Dedifferentiated amniotic fluid mesenchymal stem cell (primary cell): ENCODE data around the gene YEATS2.
A peak's percentile ranks its signal among the peaks of the same experiment; 100 is the strongest.
"Not testable (repeated sequence)": the region's sequence is repeated elsewhere in the genome, so short reads cannot be mapped to it uniquely, and the experiment has no call there.

Source experiments
- DNase-seq: peaks from one replicate; pipeline ENCODE4 v3.0.0-alpha.2; 2016; ENCODE audit errors: extremely low spot score

Gene YEATS2

DNA sequence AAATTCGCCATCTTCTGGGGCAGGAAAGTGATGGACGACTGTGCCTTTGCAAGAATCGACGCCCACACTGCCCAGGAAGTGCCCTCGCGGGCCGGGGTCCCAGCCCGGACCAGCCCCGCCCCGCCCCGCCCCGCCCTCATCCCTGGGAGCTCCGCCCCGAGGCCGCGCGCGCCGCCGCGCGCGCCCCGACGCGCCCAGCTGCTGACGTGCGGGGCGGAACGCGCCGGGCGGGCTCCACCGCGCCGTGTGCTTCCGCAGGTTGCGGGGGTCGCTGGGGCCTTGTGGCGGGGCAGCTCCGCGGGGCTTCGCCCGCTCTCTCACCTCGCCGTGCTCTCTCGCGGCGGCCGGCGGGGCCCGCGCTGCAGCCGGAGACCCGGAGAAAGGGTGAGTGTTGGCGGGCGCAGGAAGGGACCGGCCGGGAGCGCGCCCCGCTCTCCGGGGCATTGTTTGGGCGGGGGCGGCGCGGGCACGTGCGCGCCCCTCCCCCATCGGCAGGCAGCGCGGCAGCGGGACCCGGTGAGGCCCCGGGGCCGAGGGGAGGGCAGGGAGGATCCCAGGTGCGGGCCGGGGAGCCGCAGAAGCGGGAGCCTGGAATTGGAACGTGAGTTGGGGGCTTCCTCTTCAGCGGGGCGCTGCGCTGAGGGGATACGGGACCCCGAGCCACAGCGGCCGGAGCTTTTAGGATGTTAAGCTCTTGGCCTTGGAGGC is at the start of gene YEATS2:
YEATS2 (plus strand) TSS at position 188 of the 708 bp plus-strand sequence. CDS start 17,366 bp downstream, outside the sequence.
- peak; percentile 51 for DNase-seq

DNA sequence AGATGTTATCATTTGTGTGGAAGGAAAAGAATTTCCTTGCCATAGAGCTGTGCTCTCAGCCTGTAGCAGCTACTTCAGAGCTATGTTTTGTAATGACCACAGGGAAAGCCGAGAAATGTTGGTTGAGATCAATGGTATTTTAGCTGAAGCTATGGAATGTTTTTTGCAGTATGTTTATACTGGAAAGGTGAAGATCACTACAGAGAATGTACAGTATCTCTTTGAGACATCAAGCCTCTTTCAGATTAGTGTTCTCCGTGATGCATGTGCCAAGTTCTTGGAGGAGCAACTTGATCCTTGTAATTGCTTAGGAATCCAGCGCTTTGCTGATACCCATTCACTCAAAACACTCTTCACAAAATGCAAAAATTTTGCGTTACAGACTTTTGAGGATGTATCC is 47.0 kb upstream of the YEATS2 start:
- DNase-seq: peak; percentile 20

DNA sequence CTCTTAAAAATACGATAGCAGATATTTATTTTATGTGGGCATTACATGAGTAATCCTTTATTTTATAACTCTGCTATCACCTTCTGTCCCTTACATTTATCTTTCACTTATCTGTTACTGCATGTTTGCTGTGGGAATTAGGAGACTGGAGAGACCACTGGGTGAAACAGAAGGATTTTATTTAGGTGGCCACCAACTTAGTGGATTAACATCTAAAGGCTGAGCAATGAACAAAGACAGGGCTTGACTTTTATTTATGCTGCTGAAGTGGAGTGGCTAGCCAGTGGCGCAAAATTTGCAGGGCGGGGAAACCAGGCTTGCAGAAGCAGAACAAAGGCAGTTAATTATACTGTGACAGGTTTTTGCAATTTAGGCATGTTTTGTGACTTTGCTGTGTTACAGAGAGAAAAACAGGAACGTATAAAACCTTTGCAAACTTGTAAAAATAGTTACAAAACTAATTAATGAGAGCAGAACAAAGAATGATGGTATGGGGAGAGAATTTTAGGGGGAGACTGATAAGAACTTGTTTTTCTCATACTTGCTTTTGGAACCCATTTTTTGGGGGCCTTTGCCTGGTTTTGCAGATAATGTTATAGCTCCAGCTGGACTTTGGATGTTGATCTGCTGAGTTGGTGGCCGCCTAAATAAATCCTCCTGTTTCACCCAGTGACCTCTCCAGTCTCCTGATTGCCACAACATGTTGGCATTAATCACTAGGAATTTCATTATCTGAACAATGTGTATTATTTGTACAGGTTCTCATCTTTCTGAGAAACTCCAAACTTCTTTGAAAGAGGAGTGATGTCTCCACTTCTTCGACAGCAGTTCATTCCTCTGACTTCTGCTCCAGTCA is 44.2 kb upstream of the YEATS2 start:
- DNase-seq: no peak

DNA sequence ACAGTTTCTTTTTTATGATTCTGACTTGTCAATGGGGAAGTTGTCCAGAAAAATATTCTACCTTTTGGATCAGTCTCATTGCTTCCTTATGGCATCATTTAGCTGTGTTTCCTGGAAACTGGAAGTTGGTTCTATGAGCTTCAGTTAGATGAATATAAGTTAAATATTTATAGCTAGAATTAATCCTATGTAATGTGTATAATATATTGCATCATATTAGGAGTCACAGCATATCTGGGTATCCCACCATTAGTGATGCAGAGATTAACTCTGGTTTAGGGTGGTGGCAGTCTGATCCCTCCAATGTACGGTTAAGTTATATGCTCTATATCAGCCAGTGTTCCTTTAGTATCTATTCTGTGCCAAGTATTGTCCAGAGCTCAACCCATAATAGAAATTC is 42.9 kb upstream of the YEATS2 start:
- DNase-seq: no peak

DNA sequence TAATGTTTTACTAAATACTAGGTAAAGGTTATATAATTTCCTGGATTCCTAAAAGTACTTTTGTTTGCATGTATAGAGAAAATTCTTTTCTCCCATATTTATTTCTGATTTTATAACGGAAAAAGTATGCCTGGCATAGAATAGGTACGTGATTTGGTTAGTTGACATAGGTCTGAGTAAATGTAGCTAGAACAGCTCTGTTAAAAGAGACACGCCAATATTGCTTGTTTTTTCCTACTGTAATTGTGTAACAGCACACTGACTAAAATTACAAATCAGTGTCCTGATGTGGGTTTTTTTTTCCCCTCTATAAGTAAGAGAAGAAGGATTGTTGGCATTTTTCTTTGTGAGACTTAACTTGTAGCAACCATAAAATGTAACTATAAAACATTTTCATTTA is 35.5 kb upstream of the YEATS2 start:
- no peak for DNase-seq

DNA sequence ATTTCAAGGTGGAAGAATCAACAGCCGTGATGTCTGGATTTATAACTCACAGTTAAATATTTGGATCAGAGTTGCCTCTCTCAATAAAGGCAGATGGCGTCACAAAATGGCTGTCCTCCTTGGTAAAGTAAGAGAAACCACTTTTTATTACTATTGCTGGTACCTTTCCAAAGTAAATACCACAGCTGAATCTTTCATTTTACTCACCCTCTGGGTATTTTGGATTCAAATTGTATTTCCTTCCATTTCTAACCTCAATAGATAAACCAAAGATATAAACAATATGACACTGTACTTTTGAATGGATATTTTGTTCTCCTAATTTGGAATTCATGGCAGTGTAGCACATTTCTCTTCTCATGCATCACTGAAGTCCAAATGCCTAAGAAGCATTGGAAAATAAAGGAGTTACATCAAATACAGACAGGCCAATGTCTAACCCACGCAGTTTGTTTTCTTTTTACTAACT is 32.6 kb upstream of the YEATS2 start:
- DNase-seq: peak; percentile 82

DNA sequence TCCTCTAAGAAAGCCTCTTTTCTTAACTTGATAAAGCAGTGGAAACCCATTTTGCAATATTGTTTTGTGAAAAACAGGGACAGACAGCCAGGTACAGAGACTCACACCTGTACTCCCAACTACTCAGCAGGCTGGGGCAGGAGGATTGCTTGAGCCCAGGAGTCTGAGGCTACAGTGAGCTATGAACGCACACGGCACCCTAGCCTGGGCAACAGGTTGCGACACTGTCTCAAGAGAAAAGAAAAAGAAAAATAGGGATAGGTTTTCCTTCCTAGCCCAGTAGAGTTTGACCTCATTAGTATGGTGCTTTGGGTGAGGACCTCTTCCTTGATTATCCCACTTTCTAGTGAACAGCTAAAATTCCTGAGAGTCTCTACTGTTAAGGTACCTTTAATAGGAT is 17.5 kb upstream of the YEATS2 start:
- DNase-seq: no peak

DNA sequence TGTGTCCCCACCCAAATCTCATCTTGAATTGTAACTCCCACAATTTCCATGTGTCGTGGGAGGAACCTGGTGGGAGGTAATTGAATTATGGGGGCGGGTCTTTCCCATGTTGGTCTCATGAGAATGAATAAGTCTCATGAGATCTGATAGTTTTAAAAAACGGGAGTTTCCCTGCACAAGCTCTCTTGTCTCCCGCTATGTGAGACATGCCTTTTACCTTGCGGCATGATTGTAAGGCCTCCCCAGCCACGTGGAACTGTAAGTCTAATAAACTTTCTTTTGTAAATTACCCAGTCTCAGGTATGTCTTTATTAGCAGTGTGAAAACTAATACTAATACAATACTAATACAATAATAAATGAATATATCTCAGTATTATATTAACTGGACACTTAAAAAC is 9.9 kb upstream of the YEATS2 start:
- DNase-seq: no peak

DNA sequence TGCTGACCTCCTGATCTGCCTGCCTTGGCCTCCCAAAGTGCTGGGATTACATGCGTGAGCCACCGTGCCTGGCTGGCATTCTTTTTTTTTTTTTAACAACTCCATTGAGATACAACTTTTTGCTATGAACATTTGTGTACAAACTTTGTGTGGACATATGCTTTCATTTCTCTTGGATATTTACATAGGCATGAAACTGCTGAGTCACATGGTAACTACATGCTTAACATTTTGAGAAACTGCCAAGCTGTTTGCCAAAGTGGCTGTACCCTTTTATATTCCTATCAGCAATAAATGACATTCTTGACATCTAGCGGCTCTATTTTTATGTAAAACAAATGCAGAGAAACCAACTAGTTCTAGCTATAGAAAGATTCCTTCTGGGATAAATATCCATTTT is 8.7 kb upstream of the YEATS2 start:
- no peak for DNase-seq

DNA sequence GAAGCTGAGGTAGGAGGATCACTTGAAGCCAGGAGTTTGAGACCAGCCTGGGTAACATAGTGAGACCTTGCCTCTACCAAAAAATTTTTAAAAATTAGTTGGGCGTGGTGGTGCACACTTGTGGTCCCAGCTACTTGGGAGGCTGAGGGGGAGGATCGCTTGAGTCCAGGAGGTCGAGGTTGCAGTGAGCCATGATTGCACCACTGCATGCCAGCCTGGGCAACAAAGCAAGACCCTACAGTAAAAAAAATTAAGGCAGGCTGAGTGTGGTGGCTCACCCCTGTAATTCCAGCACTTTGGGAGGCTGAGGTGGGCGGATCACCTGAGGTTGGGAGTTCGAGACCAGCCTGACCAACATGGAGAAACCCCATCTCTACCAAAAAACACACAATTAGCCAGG is 8.0 kb upstream of the YEATS2 start:
- not testable (repeated sequence) for DNase-seq

DNA sequence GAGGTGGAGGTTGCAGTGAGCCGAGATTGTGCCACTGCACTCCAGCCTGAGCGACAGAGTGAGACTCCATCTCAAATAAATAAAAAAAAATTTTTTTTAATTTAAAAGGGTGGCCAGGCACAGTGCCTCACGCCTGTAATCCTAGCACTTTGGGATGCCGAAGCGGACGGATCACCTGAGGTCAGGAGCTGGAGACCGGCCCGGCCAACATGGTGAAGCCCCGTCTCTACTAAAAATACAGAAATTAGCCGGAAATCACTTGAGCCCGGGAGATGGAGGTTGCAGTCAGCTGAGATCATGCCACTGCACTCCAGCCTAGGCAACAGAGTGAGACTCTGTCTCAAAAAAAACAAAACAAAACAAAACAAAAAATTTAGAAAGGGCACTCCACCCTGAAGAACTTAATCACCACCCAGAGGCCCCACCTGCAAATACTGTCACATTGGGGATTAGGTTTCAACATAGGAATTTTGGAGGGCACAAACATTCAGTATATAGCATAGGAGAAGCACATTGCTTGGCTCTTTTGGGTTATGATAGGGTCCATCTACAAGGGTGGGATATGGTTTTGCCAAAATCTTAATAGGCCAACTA is 7.1 kb upstream of the YEATS2 start:
- DNase-seq: no peak

DNA sequence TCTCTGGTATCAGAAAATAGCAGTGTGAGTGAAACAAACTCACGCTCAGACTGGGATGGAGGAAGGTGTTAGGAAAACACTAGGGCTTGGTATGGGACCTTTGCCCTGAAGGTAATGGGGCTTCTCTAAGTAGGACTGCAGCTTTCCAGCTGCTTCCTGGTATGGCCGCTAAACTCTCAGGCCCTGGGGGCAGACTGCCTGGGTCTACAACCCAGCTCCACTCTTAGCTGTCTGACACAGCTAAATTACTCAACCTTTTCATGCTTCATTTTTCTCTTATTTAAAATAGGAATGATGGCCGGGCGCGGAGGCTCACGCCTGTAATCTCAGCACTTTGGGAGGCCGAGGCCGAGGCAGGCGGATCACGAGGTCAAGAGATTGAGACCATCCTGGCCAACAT is 5.2 kb upstream of the YEATS2 start:
- no peak for DNase-seq

DNA sequence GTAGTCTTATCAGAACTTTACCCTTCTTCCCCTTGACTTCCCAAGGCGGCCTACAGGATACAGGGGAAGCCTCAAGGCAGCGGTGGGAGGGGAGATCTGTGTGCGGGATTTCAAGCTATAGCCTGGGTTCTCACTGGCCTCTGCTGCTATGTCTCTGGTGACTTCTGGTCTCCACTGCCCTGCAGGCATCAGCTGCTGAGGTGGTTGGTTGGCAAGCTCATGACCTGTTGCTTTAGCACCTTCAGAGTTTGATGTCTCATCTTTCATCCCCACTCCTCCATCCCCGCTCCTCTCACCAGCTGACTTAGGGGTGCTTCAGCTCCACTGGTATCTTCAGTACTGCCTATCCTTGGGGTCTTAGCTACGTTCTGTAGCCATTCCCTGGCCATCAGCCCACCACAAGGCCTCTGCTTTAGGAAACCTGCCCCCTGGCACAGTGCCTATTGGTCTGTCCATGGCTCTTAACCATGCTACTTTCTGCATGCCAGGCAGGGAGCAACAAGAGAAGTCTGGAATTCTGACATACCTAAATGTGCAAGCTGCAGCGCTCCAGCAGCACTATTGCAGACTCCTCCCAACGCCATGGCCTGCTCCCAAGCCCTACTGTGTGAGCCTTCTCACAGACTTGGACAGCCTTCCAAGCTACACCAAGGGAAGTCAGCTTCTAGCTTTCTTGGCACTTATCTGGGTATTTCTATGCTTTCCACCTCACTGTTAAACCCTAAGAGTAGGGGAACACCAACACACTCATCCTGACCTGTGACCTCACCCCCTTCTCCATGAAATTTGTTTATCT is 1.8 kb upstream of the YEATS2 start:
- no peak for DNase-seq

DNA sequence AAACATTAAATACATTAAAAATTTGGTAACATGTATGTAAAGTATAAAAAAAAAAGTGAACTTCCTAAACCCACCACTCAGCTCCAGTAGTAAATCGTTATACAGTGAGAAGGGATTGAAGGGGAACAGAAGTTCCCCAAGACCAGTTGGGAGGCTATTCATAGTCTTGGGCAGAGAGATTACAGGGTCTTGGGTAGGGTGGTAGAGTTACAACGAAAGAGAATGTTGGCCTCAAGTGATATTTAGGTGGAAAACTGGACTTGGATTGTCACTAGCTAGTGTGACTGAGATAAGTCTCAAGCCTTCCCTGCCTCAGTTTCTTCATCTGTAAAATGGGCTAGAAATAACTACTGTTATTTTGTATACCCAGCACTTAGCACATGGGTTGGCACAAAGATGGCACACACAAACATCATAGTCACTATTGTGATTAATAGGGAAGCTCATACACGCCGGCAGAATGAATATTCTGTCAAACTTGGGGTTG is 431 bp upstream of the YEATS2 start:
- no peak for DNase-seq

DNA sequence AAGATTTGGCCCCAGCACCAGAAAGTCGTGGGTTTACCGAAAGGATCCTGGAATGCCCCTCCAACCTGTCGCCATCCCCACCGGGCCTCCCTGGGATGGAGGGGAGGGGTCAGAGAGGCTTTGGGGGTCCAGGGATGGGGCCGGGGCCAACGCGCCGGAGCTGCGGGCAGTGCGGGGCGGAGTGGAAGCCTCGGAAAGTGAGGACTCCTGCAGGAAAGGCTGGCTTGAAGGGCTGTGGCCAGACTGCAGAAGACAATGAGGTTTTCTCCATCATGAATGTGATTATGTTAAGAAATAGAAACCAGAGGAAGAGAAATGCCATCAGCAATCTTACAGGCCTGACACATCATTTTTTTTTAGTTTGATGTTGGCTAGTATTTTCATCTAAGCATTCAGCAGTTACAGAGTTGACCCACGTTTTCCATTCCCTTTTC is 738 bp downstream of the YEATS2 start:
- DNase-seq: no peak

DNA sequence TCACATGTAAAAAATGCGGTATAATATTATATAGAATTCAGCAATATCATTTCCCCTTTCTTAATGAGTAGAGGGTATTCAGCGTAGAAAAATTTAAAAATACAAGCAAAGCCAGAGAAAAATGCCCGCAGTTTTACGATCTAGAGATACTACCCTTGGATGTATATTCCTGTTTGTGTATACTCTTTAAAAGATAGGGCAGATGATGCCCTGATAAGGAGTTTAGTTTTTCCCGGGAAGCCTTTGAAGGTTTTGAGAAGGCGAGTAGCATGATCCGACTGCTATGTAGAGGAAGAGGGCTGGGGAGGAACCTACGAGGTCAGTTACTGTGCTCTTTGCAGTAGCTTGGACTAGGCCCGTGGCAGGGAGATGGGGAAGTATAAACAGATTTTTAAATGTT is 1.2 kb downstream of the YEATS2 start:
- DNase-seq: no peak

DNA sequence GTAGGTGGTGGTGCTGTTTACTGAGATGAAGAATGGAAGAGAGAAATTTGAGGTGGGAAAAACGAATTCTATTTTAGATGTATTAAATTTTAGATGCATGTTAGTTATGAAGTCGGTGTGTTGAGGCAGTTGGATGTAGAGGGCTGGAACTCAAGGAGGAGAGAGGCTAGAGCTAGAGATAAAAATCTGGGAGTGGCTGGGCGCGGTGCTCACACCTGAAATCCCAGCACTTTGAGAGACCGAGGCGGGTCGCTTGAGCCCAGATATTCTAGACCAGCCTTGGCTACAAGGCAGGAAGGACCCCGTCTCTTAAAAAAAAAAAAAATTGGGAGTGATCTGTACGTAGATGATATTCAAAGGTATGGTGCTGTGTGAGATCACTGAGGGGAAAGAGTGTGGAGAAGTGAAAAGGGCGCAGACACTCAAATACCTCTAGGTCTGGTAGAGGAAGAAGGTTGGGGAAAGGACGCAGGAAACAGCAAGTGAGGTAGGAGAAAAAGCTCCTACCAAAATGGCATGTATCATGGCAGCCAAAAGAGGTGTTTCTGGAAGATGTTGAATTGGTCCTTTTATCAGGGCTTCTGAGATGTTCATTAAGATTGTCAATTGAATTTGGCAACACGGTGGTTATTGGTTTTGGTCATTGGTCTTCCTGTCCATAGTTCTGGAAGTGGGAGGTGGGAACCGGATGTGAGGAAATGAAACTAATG is 1.8 kb downstream of the YEATS2 start:
- no peak for DNase-seq

DNA sequence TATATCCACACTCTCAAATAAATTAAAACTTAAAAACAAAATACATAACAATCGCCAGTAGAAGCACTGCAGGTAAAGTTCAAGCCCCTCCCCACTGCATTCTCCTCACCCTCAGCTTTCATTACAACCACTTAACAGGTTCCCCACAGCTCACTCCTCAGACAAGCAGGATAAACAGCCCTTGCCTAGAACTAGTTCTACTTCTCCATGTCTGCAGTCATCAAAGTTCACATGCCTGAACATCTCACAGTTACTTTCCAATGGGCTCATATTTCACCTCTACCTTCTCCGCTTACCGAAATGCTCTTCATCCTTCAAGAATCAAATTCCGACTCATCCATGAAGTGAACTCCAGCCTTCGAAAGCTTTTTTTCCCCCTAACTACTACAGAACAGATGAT is 4.1 kb downstream of the YEATS2 start:
- DNase-seq: no peak

DNA sequence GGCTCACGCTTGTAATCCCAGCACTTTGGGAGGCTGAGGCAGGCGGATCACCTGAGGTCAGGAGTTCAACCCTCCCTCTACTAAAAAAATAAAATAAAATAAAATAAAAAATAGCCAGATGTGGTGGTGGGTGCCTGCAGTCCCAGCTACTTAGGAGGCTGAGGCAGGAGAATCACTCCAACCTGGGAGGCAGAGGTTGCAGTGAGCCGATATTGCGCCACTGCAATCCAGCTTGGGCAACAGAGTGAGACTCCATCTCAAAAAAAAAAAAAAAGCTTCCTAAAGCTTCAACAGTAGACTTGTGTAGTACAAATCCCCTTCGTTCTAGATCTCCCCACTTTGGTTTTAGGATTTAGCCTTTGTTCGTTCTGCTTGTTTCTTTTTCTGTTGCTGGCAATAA is 6.3 kb downstream of the YEATS2 start:
- not testable (repeated sequence) for DNase-seq

DNA sequence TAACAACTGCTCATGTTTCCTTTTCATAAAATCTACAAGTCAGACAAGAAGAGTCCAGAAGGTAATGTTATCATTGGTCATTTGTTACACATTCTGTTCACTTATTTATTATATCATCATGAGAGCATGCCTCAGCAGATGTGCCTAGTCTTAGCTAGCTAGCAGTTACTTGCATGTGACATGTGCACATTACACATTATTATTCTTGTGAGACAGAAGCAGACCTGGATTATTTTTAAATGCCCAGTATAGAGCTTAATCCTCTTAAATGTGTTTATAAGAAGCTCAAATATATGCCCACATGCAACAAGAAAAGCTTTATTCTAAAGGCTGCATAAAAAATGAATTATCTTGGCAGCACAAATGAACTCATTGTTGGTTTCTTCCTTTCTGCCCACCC is 12.6 kb downstream of the YEATS2 start:
- DNase-seq: no peak

DNA sequence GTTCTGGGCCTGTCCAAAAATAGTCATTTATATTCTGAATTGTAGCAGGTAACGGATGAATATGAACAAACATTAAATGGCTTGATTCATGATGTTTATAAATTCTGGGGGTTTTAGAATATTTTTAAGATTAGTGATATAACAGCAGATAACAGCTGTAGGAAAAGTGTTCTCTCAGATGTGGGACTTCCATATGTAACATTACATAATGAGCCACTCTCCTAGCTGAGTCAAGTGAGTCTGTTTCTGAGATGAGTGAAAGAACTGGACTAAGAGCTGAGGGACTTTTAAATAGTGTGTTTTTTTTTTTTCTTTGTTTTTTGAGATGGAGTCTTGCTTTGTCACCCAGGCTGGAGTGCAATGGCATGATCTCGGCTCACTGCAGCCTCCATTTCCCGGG is 13.9 kb downstream of the YEATS2 start:
- DNase-seq: no peak
